Keratinocyte (primary cell): ENCODE data around the gene ZBBX. TPM values are rescaled to one million over a fixed set of nuclear protein-coding genes. Genes with fewer than 3 reads are reported as not detected.

Experiments
- DNase-seq: peaks from one replicate; pipeline ENCODE4 v3.0.0-alpha.2; 2011; ENCODE audit warnings: low read depth, missing footprints, low spot score
- FAIRE-seq: peaks from 2 replicates; lab custom pipeline; 2011; peaks lifted over from hg19 to GRCh38; lab: Jason Lieb, UNC
- H2AFZ ChIP-seq: 2 replicates; pipeline ENCODE4 v1.6.0; 2012; ENCODE audit warnings: low read length, control low read depth, inconsistent platforms; ENCODE audit not compliant: control insufficient read depth
- H3K27ac ChIP-seq: 2 replicates; pipeline ENCODE4 v1.5.1; 2011; ENCODE audit warnings: low read length; ENCODE audit not compliant: control insufficient read depth, insufficient read depth
- H3K27me3 ChIP-seq: 3 replicates; pipeline ENCODE4 v1.6.0; 2011; ENCODE audit warnings: low read length; ENCODE audit not compliant: control insufficient read depth, insufficient read depth; ENCODE audit errors: extremely low read depth
- H3K36me3 ChIP-seq, 2 experiments: 2 replicates in 1 of 2; 3 replicates in 1 of 2; pipeline ENCODE4 v1.5.1; 2011; ENCODE audit warnings: low read length in 2 of 2, mild to moderate bottlenecking in 1 of 2; ENCODE audit not compliant: control insufficient read depth in 2 of 2, insufficient read depth in 2 of 2; ENCODE audit errors: extremely low read depth in 1 of 2
- H3K4me1 ChIP-seq: 3 replicates; pipeline ENCODE4 v1.5.1; 2011; ENCODE audit warnings: low read length; ENCODE audit not compliant: control insufficient read depth, insufficient read depth; ENCODE audit errors: extremely low read depth
- H3K4me2 ChIP-seq: 3 replicates; pipeline ENCODE4 v1.6.0; 2011; ENCODE audit warnings: low read depth, low read length; ENCODE audit not compliant: control insufficient read depth, insufficient read depth; ENCODE audit errors: extremely low read depth
- H3K4me3 ChIP-seq, 3 experiments: fragments of 200-600 bp in 1 of 3; sonication (generic) in 1 of 3; 2 replicates in 2 of 3; 3 replicates in 1 of 3; pipeline ENCODE4 v1.5.1; 2011 to 2016; ENCODE audit warnings: low read length in 3 of 3, mild to moderate bottlenecking in 3 of 3, control low read depth in 2 of 3, inconsistent platforms in 1 of 3, low read depth in 1 of 3, mixed read lengths in 1 of 3, mixed run types in 1 of 3, moderate library complexity in 1 of 3; ENCODE audit not compliant: control insufficient read depth in 2 of 3, insufficient read depth in 2 of 3; ENCODE audit errors: extremely low read depth in 1 of 3
- H3K79me2 ChIP-seq: 2 replicates; pipeline ENCODE4 v1.6.0; 2012; ENCODE audit warnings: low read length; ENCODE audit not compliant: control insufficient read depth, insufficient read depth
- H3K9ac ChIP-seq: 3 replicates; pipeline ENCODE4 v1.6.0; 2011; ENCODE audit warnings: low read length; ENCODE audit not compliant: control insufficient read depth, insufficient read depth; ENCODE audit errors: extremely low read depth
- H3K9me1 ChIP-seq: 3 replicates; pipeline ENCODE4 v1.6.0; 2011; ENCODE audit warnings: low read length; ENCODE audit not compliant: control insufficient read depth, insufficient read depth; ENCODE audit errors: extremely low read depth
- H3K9me3 ChIP-seq: 2 replicates; pipeline ENCODE4 v1.5.1; 2012; ENCODE audit warnings: low read depth, low read length; ENCODE audit not compliant: control insufficient read depth
- H4K20me1 ChIP-seq: 3 replicates; pipeline ENCODE4 v1.6.0; 2011; ENCODE audit warnings: low read length; ENCODE audit not compliant: control insufficient read depth, insufficient read depth; ENCODE audit errors: extremely low read depth
- CTCF ChIP-seq, 3 experiments: IDR thresholded peaks in 1 of 3; conservative IDR thresholded peaks in 1 of 3; optimal IDR thresholded peaks in 1 of 3; 2 replicates in 2 of 3; 3 replicates in 1 of 3; pipeline versions ENCODE3 to v1.5.1; 2011; ENCODE audit warnings: low read length in 3 of 3, mild to moderate bottlenecking in 3 of 3, moderate library complexity in 2 of 3, control low read depth in 1 of 3, inconsistent platforms in 1 of 3; ENCODE audit not compliant: insufficient read depth in 2 of 3; ENCODE audit errors: extremely low read depth in 1 of 3
- EZH2 ChIP-seq: IDR thresholded peaks from one replicate; pipeline ENCODE4 v1.6.1; 2012; ENCODE audit warnings: inconsistent platforms, mild to moderate bottlenecking, low read length, moderate library complexity
- dilution Hi-C: fragments of 300-500 bp; cut with MboI; formaldehyde crosslinking; loops from one replicate; pipeline ENCODE4 v1.7.0; 2020; ENCODE audit warnings: low sequenced_read_pairs; ENCODE audit not compliant: extremely low pct_ligation_motif_present
- polyA plus RNA-seq, 5 experiments: library from polyadenylated mRNA; depleted of rRNA in 3 of 5; stranded (reverse) in 3 of 5; stranded (forward) in 1 of 5; unstranded in 1 of 5; fragments of >200 nt; gene quantifications; 1 replicate in 1 of 5; 2 replicates in 3 of 5; 3 replicates in 1 of 5; pipeline versions ENCODE4 v1.2.1 to v1.2.3, GENCODE V29; 2011 to 2012; ENCODE audit warnings: missing spikeins in 2 of 5, low read depth in 1 of 5, low replicate concordance in 1 of 5

Gene ZBBX
- polyA plus RNA-seq, 1 donor (not counting 4 experiments of a cell fraction or from before 2014, with no cell fraction given): not detected

GRCh38 chr3:167375478-167375877 is 4.6 kb downstream of the ZBBX start:
- Histone ChIP-seq H3K36me3 (no peaks in the 10 kb centered on the region), H3K4me2 (no peak overlapping the region), H3K4me3 (no peak overlapping the region), H3K9me1 (no peaks in the 10 kb centered on the region), H3K9ac (no peak overlapping the region), H4K20me1 (no peaks in the 10 kb centered on the region), H3K27ac (no peak overlapping the region), H3K27me3 (no peaks in the 10 kb centered on the region), H2AFZ (no peak overlapping the region), H3K79me2 (no peaks in the 10 kb centered on the region), H3K4me1 (peaks cover 3% of the 10 kb centered on the region), H3K9me3 (no peaks in the 10 kb centered on the region)
- TF ChIP-seq CTCF (optimal IDR thresholded peaks at IDR 0.05 in 1 of 3, IDR thresholded peaks at IDR 0.05 in 1 of 3, conservative IDR thresholded peaks at IDR 0.05 in 1 of 3; ENCODE audit: extremely low read depth in 1 of 3, insufficient read depth in 2 of 3, low read length in 3 of 3): no peak
- TF ChIP-seq EZH2: no peak
- dilution Hi-C loops: no loop called here
- no peak for DNase-seq
- no peak for FAIRE-seq

GRCh38 chr3:167372138-167372537 is 8.0 kb downstream of the ZBBX start:
- Histone ChIP-seq H3K36me3 (no peaks in the 10 kb centered on the region), H3K79me2 (no peaks in the 10 kb centered on the region), H3K27ac (no peak overlapping the region), H3K9me3 (no peaks in the 10 kb centered on the region), H3K4me3 (no peak overlapping the region), H3K27me3 (no peaks in the 10 kb centered on the region), H4K20me1 (no peaks in the 10 kb centered on the region), H3K9me1 (no peaks in the 10 kb centered on the region), H3K4me2 (no peak overlapping the region), H3K4me1 (no peaks in the 10 kb centered on the region), H2AFZ (no peak overlapping the region), H3K9ac (no peak overlapping the region)
- DNase-seq (no peak), FAIRE-seq (no peak)
- dilution Hi-C loops: no loop called here
- no peak for TF ChIP-seq CTCF (optimal IDR thresholded peaks at IDR 0.05 in 1 of 3, IDR thresholded peaks at IDR 0.05 in 1 of 3, conservative IDR thresholded peaks at IDR 0.05 in 1 of 3; ENCODE audit: extremely low read depth in 1 of 3, insufficient read depth in 2 of 3, low read length in 3 of 3)
- TF ChIP-seq EZH2: no peak
